Stimulated activated CD4-positive, alpha-beta T cell treated with anti-CD3 and anti-CD28 coated beads, TNF-alpha, amount 100 ng/mL, for 48 hours (primary cell): ENCODE measurements around the gene TGFBR3L.

ENCODE experiments used
- DNase-seq, 3 donors: peaks; one replicate each; pipeline ENCODE4 v3.0.0-alpha.2; 2020; ENCODE audit warnings: low read depth in 3 of 3

The TGFBR3L gene

DNA sequence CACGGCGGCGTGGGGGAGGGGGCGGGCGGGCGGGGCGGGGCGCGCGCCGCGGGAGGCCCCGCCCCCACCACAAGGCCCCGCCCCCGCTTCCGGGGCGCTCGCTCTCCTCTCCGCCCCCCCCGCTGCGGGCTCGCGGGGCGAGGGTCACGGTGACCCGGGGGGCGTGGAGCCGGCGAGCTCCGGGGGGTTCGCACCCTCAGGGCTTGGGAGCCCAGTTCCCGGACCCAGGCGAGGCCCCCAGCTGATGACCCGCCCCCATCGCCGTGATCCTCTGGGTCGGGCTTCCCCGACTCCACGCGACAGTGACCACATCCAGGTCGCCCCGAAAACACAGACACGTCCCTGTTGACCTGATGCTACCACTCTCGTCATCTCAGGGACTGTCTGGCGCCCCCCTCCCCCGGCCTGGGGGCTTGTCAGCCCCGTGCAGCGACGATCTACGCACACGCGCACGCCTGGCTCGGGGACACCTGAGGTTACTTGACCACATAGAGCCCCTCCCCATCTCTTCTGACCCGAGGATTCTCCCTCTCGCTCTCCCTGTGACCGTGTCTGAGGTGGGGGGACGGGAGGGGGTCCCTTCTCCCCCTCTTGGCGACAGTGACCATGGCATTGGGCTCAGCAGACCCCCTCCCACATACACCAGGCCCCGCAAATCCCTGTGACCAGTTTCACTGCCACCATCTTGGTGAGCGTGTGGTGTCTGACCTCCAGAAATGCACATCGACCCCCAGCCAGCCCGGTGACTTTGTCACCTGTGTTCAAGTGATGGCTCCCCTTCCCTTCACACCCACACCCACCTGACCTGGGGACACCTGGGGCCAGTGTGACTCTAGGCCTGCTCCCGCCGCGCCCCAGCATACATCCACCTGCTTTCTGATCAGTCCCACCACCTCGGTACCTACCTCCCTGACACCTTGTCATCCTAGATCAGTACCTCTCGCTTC lies 10.3 kb upstream of the TGFBR3L start:
- DNase-seq, result peak in 1 of 3 donors; percentile 61

DNA sequence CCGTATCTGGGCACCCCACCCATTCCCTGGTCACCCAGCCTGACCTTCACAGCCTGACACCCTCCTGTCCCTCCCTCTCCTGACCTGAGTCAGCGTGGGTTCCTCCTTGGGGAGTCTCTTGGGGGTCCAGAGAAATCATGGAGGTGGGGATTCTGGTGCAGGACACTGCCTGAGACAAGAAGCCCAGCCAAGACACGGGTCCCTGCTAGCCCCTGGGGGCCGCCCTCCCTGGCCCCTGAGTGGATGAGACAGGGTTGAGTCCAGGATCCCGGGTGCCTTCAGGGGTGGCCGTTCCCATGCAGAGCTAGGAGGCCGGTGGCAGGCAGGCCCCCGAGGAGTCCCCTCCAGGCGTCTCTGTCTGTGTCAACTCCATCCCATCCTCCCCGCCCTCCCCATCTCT lies 9.4 kb upstream of the TGFBR3L start:
- no peak for DNase-seq

DNA sequence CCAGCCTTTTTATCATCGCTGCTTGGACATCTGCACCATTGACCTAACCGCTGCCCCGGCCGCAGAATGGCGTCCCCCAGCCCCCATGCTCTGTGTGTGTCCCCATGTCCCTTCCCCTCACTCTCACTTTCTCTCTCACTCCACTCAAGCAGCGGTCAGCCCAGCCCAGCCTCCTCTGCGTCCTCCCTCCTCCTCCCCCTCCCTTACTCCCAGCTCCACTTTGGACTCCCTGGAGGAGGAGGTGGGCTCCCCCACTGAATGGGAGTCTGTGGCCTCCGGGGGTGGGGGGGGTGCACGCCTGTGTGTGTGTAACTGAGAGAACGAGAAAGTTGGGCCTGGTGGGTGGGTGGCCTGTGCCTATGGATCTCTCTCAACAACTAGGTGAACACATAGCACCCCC lies 8.8 kb upstream of the TGFBR3L start:
- no peak for DNase-seq

DNA sequence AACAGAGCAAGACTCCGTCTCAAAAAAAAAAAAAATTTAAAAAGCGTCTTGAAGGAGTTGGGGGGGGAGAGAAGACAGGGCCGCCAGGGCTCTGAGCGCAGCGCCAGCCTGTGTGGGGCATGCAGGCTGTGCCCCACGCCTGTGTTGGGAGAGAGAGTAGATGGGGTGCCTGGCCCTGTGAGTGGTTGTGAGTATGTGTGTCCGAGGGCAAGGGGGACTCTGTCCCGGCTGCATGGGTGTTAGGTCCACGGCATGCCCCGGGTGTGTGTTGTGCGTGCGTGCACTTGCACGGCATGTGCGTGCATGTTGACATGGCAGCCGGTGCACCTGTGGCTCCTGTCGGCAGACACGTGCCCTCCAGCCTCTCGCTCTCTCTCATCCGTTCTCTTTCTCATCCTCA lies 7.5 kb upstream of the TGFBR3L start:
- DNase-seq, result no peak

- DNase-seq, result no peak
Observed at GRCh38 chr19:7907544-7907943, 7.1 kb upstream of the TGFBR3L start.

DNA sequence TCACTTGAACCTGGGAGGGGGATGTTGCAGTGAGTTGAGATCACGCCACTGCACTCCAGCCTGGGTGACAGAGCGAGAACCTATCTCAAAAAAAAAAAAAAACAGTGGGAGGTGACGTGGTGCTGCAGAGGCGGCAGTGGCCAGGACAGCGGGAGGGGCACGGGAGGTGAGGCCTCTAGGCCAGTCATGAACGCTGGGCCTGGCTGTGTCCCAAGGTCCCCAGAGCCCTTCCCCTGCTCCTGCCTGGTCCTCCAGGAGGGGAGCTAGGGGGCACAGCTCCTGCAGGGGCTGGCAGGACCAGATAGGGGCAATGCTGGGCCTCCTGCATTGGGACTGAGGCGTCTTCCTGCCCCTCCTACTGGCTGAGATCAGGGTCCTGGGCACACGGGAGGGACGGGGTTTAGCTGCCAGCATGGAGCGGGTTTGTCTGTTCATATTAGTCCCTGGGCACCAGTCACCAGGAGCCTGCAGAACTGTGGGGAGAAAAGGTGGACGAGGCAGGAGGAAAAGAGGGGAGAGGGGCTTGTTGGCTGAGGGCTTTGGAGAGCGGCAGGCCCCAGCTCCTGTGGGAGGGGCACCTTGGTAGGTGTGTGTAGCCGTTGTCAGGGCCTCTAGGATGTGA lies 6.4 kb upstream of the TGFBR3L start:
- no peak for DNase-seq

DNA sequence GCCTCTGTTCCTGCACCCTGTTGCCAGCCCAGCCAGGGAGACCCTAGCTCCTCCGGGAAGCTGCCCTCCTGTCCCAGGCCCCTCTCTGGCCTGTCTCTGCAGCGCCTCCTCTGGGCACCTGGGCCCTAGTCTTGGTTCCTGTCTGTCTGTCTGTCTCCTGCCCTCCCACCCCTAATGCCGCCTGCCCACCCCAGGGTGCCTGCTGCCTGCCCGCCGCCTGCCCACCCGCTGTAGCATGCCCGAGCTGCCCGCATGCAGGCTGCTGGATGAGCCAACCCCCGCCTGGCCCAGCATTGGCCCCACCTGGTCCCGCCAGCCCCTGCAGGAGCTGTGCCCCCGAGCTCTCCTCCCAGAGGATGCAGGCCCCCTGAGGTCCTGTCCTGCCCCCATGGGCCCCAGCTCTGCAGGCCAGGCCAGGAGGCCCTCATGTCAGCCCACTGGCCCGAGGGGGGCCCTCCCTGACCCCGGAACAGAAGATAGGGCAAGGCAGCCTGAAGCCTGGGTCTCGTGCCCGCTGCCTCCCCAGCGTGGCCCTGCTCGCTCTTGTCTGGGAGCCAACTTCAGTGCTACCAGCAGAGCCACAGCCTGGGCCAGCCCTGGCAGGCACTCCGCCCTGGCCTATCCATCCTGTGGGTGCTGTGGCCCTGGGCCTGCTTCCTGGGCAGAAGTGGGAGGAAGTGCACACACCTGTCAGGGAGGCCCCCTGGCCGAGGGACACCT lies 5.7 kb upstream of the TGFBR3L start:
- no peak for DNase-seq

- DNase-seq, result no peak
Observed at GRCh38 chr19:7909471-7910067, 5.1 kb upstream of the TGFBR3L start.

DNA sequence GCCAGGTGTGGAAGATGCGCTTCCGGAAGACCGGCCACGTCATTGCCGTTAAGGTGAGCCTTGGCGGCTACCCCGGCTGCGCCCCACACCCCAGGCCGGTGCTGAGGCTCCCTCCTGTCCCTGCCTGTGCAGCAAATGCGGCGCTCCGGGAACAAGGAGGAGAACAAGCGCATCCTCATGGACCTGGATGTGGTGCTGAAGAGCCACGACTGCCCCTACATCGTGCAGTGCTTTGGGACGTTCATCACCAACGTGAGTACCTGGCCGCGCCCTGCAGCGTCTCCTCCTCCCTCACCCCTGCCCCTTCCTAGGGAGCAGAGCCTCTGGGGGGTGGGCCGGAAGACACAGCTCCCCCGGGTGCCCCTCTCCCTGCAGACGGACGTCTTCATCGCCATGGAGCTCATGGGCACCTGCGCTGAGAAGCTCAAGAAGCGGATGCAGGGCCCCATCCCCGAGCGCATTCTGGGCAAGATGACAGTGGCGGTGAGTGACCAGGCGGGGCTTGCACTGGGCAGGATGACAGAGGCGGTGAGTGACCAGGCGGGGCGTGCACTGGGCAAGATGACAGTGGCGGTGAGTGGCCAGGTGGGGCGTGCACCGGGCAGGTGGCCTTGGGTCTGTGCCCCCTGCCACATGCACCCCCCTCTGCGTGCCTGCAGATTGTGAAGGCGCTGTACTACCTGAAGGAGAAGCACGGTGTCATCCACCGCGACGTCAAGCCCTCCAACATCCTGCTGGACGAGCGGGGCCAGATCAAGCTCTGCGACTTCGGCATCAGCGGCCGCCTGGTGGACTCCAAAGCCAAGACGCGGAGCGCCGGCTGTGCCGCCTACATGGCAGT lies 4.1 kb upstream of the TGFBR3L start:
- no peak for DNase-seq

GRCh38 chr19:7911508-7912143 lies 3.0 kb upstream of the TGFBR3L start:
- no peak for DNase-seq

DNA sequence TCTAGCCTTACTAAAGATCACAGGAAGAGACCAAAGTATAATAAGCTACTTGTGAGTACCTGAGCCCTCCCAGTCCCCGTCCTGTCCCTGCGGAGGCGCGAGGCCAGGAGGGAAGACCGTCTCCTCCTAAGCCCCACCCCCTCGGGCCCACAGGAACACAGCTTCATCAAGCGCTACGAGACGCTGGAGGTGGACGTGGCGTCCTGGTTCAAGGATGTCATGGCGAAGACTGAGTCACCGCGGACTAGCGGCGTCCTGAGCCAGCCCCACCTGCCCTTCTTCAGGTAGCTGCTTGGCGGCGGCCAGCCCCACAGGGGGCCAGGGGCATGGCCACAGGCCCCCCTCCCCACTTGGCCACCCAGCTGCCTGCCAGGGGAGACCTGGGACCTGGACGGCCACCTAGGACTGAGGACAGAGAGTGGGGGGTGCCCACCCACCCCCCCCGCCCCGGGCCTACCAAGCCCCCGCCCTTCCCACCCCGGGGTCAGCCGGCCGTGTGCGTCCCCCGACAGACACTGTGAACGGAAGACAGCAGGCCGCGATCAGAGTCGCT lies 2.4 kb upstream of the TGFBR3L start:
- no peak for DNase-seq

GRCh38 chr19:7912697-7913564 lies 1.7 kb upstream of the TGFBR3L start:
- no peak for DNase-seq

DNA sequence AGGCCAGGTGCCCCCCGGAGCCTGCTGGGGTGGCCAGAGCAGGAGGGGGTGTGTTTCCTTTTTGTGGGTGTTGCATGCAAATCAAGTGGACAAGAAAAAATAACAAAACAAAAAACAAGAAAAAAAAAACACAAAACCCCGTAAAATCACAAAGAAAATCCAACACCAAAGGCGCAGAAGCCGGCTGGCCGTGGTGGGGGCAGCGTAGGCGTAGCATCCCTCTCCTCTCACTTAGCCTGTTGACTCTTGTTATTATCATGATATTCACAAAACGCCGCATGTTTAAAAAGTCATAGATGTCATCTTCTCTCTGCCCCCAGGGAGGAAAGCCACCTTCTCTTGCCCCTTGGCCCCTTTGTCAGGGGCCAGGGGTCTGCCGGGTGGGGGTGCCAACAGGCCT lies 978 bp upstream of the TGFBR3L start:
- DNase-seq, result no peak

DNA sequence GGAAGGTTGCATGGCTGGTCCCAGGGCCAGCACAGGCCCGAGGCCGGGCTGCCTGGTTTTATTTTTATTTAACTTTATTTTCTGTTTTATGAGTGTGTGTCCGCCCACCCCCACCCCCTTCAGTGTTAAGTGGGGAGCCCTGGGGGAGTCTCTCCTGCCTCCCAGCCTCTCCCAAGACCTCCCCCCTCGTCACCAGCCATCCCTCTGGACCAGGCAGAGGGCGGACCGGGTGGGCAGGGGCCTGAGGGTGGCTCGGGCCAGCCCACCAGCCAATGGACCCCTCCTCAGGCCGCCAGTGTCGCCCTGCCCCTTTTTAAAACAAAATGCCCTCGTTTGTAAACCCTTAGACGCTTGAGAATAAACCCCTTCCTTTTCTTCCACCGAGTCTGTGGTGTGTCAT lies 531 bp upstream of the TGFBR3L start:
- DNase-seq, result no peak

DNA sequence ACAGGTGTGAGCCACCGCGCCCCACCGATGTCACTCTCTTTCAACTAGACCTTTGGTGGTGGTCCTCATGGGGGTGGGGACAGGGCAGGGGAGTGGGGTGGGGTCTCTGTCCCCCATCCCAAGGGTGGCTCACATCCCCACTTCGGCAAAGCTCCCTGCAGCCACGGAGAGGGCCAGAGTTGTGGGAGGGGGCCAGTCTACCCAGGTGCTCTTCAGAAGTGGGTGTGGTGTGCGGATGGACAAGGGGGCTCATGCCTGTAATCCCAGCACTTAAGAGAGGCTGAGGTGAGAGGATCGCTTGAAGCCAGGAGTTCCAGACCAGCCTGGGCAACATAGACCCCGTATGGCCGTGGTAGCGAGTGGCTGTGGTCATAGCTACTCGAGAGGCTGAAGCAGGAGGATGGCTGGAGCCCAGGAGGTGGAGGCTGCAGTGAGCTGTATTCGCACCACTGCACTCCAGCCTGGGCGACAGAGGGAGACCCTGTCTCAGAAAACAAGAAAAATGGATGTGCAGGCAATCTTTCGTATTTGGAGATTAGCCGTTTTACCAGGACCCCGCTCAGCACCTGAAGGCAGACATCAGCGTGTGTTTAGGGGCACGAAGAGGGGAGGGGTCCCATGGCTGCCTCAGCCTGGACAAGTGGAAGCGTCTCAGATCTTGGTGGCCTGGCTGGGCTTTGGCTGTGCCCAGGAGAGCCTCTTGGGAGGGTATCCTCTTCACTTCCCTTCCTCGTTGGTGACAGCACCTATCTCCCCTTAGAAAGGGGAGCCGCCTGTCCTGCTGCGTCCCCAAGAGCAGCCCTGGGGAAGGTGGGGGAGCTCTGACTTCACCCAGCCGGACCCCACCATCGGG lies 846 bp downstream of the TGFBR3L start:
- no peak for DNase-seq

- peak in 1 of 3 donors; percentile 38 for DNase-seq
Observed at GRCh38 chr19:7916103-7916954, 1.7 kb downstream of the TGFBR3L start.

DNA sequence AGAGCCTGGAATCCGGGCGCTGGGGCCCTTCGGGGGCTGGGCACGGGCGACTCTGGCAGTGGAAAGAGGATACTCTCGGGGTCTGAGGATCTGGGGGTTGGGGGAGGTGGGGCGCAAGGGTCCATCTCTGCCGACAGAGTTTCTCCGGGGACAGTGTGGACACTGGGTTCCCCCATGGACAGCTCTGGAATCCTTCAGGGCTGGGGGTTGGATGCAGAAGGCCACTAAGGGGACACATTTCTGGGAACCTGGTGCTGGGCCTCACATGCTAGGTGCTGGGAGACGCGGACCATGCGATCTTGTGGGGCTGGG lies 2.3 kb downstream of the TGFBR3L start:
- no peak for DNase-seq
